GM15510 (cell line): ENCODE results near the gene ACTA1.

ENCODE experiments used
- POLR2A ChIP-seq: IDR thresholded peaks from 3 replicates; pipeline ENCODE4 v1.6.1; 2011; ENCODE audit warnings: borderline replicate concordance; ENCODE audit not compliant: insufficient read length; ENCODE audit errors: extremely low read depth

ACTA1 gene

GRCh38 chr1:229434005-229434640 lies at the start of gene ACTA1:
ACTA1 (minus strand) TSS chr1:229434094; CDS start chr1:229433115, 979 bp downstream.
- TF ChIP-seq POLR2A: no peak

DNA sequence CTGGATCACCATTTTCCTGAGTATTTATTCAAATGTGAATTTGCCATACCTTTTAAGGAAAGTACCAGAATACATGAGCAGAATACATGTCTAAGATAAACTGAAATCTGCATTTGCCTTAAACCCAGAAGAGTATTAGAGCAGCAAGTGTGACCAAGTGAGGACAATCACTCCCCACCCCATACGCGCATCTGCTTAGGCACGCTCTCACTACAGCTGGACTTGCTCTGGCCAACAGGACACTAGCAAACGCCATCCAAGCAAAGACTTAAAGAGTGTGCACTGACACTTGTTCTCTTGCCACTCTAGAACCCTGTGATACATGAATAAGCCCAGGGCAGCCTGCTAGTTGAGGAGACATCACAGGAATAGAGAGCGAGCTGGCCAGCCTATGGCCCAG lies 48.6 kb upstream of the ACTA1 start:
- no peak for TF ChIP-seq POLR2A

- TF ChIP-seq POLR2A: no peak
These were observed 46.6 kb upstream of the ACTA1 start for GRCh38 chr1:229480495-229480894.

DNA sequence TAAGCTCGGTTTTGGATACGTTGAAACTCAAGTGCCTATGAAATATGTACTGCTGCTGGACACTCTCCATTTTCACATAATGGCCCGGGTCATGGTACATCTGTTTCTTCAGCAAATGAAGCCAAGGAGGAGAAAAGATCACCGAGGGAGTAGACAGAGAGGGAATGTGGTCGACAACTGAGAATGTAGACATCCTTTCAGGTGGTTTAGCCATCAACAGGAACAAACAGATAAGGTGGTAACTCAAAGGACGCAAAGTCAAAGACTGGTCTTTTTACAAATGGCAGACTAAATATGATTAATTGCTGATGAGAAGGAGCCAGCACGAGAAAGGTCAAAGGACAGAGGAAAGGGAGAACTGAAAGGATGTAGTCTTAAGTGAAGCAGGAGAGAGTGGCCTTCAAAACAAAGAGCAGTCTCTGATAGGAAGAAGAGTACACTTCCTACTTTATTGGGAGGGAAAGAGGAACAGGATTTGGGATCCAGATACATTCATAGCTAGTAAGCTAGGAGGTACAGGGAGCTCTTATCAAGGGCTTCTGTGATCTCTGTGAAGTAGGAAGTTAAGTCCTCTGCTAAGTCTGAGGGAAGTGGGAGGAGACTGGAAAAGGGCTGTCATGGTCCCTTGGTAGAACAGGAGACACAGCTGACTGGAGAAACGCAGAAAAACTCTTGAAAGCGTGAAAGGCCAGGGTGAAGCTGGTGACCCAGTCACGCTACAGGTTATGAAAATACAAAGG lies 45.9 kb upstream of the ACTA1 start:
- TF ChIP-seq POLR2A: no peak

GRCh38 chr1:229478852-229479251 lies 45.0 kb upstream of the ACTA1 start:
- no peak for TF ChIP-seq POLR2A

DNA sequence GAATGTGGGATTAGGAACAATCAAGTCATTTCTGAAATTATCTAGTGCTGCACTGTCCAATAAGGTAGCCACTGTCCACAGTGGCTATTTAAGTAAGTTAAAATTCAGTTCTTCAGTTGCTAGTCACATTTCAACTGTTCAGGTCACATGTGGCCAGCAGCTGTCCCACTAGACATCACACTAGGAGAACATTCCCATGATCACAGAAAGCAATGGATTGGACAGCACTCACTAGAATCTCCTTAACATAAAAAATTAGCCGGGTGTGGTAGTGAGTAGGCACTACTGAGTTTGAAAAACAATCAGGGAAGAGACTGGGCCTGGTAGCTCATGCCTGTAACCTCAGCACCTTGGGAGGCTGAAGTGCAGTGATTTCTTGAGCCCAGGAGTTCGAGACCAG lies 40.6 kb upstream of the ACTA1 start:
- no peak for TF ChIP-seq POLR2A

GRCh38 chr1:229471175-229471574 lies 37.3 kb upstream of the ACTA1 start:
- TF ChIP-seq POLR2A: no peak

GRCh38 chr1:229470406-229471043 lies 36.6 kb upstream of the ACTA1 start:
- TF ChIP-seq POLR2A: no peak

DNA sequence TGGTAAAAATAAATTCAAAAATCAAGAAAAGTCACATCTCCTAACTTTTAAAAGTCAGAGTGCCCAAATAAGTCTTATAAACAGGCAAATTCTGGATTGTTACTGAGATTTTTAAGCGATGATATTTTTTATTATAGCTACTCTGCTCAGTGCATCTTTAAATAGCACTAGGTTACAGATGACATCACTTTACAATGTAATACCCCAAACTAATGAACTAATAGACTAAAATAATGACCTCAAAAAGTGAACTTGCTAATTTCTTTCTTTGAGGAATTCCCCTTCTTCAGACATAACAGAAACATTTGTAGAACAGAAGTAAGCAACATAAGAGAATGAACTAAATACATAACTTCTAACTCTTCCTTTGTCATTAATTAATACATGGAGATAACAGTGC lies 33.0 kb upstream of the ACTA1 start:
- no peak for TF ChIP-seq POLR2A

DNA sequence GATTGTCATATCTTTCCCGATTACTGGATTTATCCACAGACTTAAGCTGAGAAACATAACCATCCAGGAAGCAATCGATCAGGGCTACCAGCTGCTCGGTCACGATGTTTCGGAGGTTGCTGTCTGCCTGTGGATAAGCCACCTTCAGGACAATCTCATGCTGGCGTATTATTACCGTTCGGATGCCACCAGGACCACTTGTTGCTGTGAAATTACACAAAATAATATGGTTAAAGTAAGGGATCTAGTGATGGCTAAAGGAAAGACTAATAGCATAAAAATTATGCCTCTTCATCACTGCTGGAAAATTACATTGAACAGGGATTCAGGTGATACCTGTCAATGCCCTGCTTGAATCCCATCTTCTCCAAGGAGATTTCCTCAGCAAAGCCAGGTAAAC lies 30.8 kb upstream of the ACTA1 start:
- no peak for TF ChIP-seq POLR2A

- TF ChIP-seq POLR2A: no peak
These were observed 27.3 kb upstream of the ACTA1 start for GRCh38 chr1:229461032-229461668.

GRCh38 chr1:229459815-229460214 lies 25.9 kb upstream of the ACTA1 start:
- no peak for TF ChIP-seq POLR2A

DNA sequence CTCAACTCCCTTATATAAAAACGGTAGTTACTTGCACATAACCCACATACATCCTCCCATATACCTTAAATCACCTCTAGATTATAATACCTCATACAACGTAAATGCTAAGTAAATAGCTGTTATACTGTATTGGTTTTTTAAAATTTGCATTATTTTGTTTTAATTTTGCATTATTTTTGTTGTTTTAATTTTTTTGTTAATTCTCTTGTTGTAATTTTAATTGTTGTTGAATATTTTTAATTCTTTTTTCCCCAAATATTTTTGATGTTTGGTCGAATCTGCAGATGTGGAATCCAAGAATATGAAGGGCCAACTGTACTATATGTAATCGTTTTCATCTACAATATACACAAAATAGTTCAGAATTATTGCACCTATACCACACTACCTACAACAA lies 23.5 kb upstream of the ACTA1 start:
- TF ChIP-seq POLR2A: no peak

GRCh38 chr1:229456016-229456415 lies 22.1 kb upstream of the ACTA1 start:
- TF ChIP-seq POLR2A: no peak

GRCh38 chr1:229454056-229454455 lies 20.2 kb upstream of the ACTA1 start:
- no peak for TF ChIP-seq POLR2A

- no peak for TF ChIP-seq POLR2A
These were observed 19.3 kb upstream of the ACTA1 start for GRCh38 chr1:229452956-229453801.

- no peak for TF ChIP-seq POLR2A
These were observed 15.0 kb upstream of the ACTA1 start for GRCh38 chr1:229448845-229449244.
